Astrocyte (in vitro differentiated cells and primary cell): ENCODE results near the gene SSH2. TPM values are rescaled to one million over a fixed set of nuclear protein-coding genes. Genes with fewer than 3 reads are reported as not detected.

Source experiments
- DNase-seq: peaks from one replicate; pipeline ENCODE4 v3.0.0-alpha.2; 2010; ENCODE audit warnings: low read depth
- FAIRE-seq: peaks from 2 replicates; lab custom pipeline; 2011; peaks lifted over from hg19 to GRCh38; lab: Jason Lieb, UNC
- H2AFZ ChIP-seq: 2 replicates; pipeline ENCODE4 v1.6.0; 2012; ENCODE audit warnings: low read depth, low read length, inconsistent platforms
- H3K27ac ChIP-seq: 2 replicates; pipeline ENCODE4 v1.5.1; 2011; ENCODE audit warnings: low read depth, low read length, inconsistent platforms
- H3K27me3 ChIP-seq: 2 replicates; pipeline ENCODE4 v1.6.0; 2011; ENCODE audit warnings: low read length, inconsistent platforms; ENCODE audit not compliant: insufficient read depth
- H3K36me3 ChIP-seq: 2 replicates; pipeline ENCODE4 v1.5.1; 2011; ENCODE audit warnings: low read length, inconsistent platforms; ENCODE audit not compliant: insufficient read depth
- H3K4me1 ChIP-seq: 2 replicates; pipeline ENCODE4 v1.5.1; 2011; ENCODE audit warnings: low read length, inconsistent platforms; ENCODE audit not compliant: insufficient read depth
- H3K4me2 ChIP-seq: 2 replicates; pipeline ENCODE4 v1.6.0; 2012; ENCODE audit warnings: low read length, inconsistent platforms
- H3K4me3 ChIP-seq: 2 replicates; pipeline ENCODE4 v1.5.1; 2011; ENCODE audit warnings: low read depth, mild to moderate bottlenecking, low read length, inconsistent platforms; ENCODE audit not compliant: insufficient read depth
- H3K79me2 ChIP-seq: 2 replicates; pipeline ENCODE4 v1.6.0; 2012; ENCODE audit warnings: mild to moderate bottlenecking, low read length, inconsistent platforms; ENCODE audit not compliant: insufficient read depth
- H3K9ac ChIP-seq: 2 replicates; pipeline ENCODE4 v1.6.0; 2012; ENCODE audit warnings: mild to moderate bottlenecking, low read length, inconsistent platforms
- H3K9me3 ChIP-seq: 2 replicates; pipeline ENCODE4 v1.5.1; 2012; ENCODE audit warnings: low read depth, mild to moderate bottlenecking, low read length, inconsistent platforms; ENCODE audit not compliant: insufficient read depth
- H4K20me1 ChIP-seq: 2 replicates; pipeline ENCODE4 v1.6.0; 2012; ENCODE audit warnings: low read length, inconsistent platforms; ENCODE audit not compliant: insufficient read depth
- H3K27ac Mint-ChIP-seq: one replicate; pipeline ENCODE4 v1.8.0; 2021; ENCODE audit warnings: mild to moderate bottlenecking, mixed read lengths; ENCODE audit not compliant: unreplicated experiment
- H3K27me3 Mint-ChIP-seq: one replicate; pipeline ENCODE4 v1.8.0; 2021; ENCODE audit warnings: low read depth, mixed read lengths; ENCODE audit not compliant: unreplicated experiment
- H3K36me3 Mint-ChIP-seq: one replicate; pipeline ENCODE4 v1.8.0; 2021; ENCODE audit warnings: low read depth, mixed read lengths; ENCODE audit not compliant: unreplicated experiment
- H3K4me1 Mint-ChIP-seq: one replicate; pipeline ENCODE4 v1.8.0; 2021; ENCODE audit warnings: low read depth, mixed read lengths; ENCODE audit not compliant: unreplicated experiment
- H3K4me3 Mint-ChIP-seq: one replicate; pipeline ENCODE4 v1.8.0; 2021; ENCODE audit warnings: mild to moderate bottlenecking, moderate library complexity, mixed read lengths; ENCODE audit not compliant: unreplicated experiment
- H3K9me3 Mint-ChIP-seq: one replicate; pipeline ENCODE4 v1.8.0; 2021; ENCODE audit warnings: mild to moderate bottlenecking, mixed read lengths; ENCODE audit not compliant: unreplicated experiment
- CTCF ChIP-seq: IDR thresholded peaks from 2 replicates; pipeline ENCODE4 v1.5.1; 2011; ENCODE audit warnings: low read depth, mild to moderate bottlenecking, inconsistent platforms, low read length, moderate library complexity; ENCODE audit not compliant: insufficient read depth
- EZH2 ChIP-seq: IDR thresholded peaks from 2 replicates; pipeline ENCODE4 v1.6.1; 2012; ENCODE audit warnings: mild to moderate bottlenecking, low read length, inconsistent platforms; ENCODE audit not compliant: insufficient read depth
- total RNA-seq: library from RNA; stranded (reverse); gene quantifications from 2 replicates; pipeline ENCODE4 v1.2.1, GENCODE V29; 2021

The SSH2 gene
- total RNA-seq, 1 donor from 2014 or later, result 31.1 TPM

- Histone ChIP-seq H3K4me1 (peaks cover 1% of the 10 kb centered on the region), H2AFZ (no peak overlapping the region), H4K20me1 (no peaks in the 10 kb centered on the region), H3K79me2 (no peaks in the 10 kb centered on the region), H3K27me3 (no peaks in the 10 kb centered on the region), H3K4me2 (no peak overlapping the region), H3K36me3 (peaks cover 7% of the 10 kb centered on the region), H3K9me3 (no peaks in the 10 kb centered on the region), H3K27ac (no peak overlapping the region), H3K4me3 (no peak overlapping the region), H3K9ac (no peak overlapping the region)
- Mint-ChIP-seq H3K27ac (no peak overlapping the region), H3K36me3 (peaks cover 9% of the 10 kb centered on the region), H3K27me3 (no peaks in the 10 kb centered on the region), H3K4me3 (no peak overlapping the region), H3K4me1 (peaks cover 3% of the 10 kb centered on the region), H3K9me3 (no peaks in the 10 kb centered on the region)
- FAIRE-seq (no peak), DNase-seq (no peak)
- TF ChIP-seq CTCF (no peak), EZH2 (no peak)
Observed at GRCh38 chr17:29650396-29650795, 279.6 kb downstream of the SSH2 start.

DNA sequence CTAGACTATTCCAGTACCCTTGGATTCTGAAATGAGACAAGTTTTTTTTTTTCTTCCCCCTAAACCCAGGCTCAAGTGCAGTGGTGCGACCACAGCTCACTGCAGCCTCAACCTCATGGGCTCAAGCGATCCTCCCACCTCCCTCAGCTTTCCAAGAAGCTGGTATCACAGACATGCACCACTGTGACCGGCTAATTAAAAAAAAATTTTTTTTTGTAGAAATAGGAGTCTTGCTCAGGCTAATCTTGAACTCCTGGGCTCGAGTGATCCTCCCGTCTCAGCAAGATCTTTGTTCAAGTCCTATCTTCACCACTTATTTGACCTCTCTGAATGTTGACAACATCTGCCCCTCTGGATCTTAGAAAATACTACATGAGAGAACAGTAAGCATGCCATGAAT lies 280.7 kb downstream of the SSH2 start:
- Mint-ChIP-seq H3K36me3 (peaks cover 16% of the 10 kb centered on the region), H3K4me1 (peaks cover 3% of the 10 kb centered on the region), H3K4me3 (no peak overlapping the region), H3K9me3 (no peaks in the 10 kb centered on the region), H3K27ac (no peak overlapping the region), H3K27me3 (no peaks in the 10 kb centered on the region)
- Histone ChIP-seq H4K20me1 (no peaks in the 10 kb centered on the region), H3K9me3 (no peaks in the 10 kb centered on the region), H3K27me3 (no peaks in the 10 kb centered on the region), H3K27ac (no peak overlapping the region), H3K36me3 (peaks cover 6% of the 10 kb centered on the region), H3K4me1 (no peaks in the 10 kb centered on the region), H3K4me2 (no peak overlapping the region), H3K79me2 (no peaks in the 10 kb centered on the region), H3K9ac (no peak overlapping the region), H3K4me3 (no peak overlapping the region), H2AFZ (no peak overlapping the region)
- DNase-seq (no peak), FAIRE-seq (no peak)
- TF ChIP-seq CTCF (no peak), EZH2 (no peak)

GRCh38 chr17:29648005-29648404 lies 282.0 kb downstream of the SSH2 start:
- Mint-ChIP-seq H3K9me3 (no peaks in the 10 kb centered on the region), H3K4me3 (no peak overlapping the region), H3K36me3 (peaks cover 16% of the 10 kb centered on the region), H3K4me1 (peaks cover 3% of the 10 kb centered on the region), H3K27ac (no peak overlapping the region), H3K27me3 (no peaks in the 10 kb centered on the region)
- FAIRE-seq (no peak), DNase-seq (no peak)
- Histone ChIP-seq H4K20me1 (no peaks in the 10 kb centered on the region), H2AFZ (no peak overlapping the region), H3K4me2 (no peak overlapping the region), H3K79me2 (no peaks in the 10 kb centered on the region), H3K4me1 (no peaks in the 10 kb centered on the region), H3K4me3 (no peak overlapping the region), H3K36me3 (peaks cover 6% of the 10 kb centered on the region), H3K9ac (no peak overlapping the region), H3K9me3 (no peaks in the 10 kb centered on the region), H3K27ac (no peak overlapping the region), H3K27me3 (no peaks in the 10 kb centered on the region)
- TF ChIP-seq EZH2 (no peak), CTCF (no peak)
